OCI-LY1 (cell line): ENCODE results near the gene COPS3.

Experiments used
- H2AFZ ChIP-seq: fragments of 200-600 bp; sonication (generic), shearing (Covaris generic); 2 replicates; pipeline ENCODE4 v1.6.0; 2014; ENCODE audit warnings: antibody characterized with exemption, mild to moderate bottlenecking, low read length
- H3F3A ChIP-seq: fragments of 200-600 bp; sonication (generic), shearing (Covaris generic); 2 replicates; pipeline ENCODE4 v1.6.0; 2014; ENCODE audit warnings: mild to moderate bottlenecking, antibody characterized with exemption, low read length, moderate library complexity; ENCODE audit not compliant: insufficient read depth
- H3K27ac ChIP-seq: fragments of 200-600 bp; sonication (generic); 2 replicates; pipeline ENCODE4 v1.5.1; 2014; ENCODE audit warnings: low read length, mixed run types, mild to moderate bottlenecking, low read depth; ENCODE audit not compliant: poor library complexity, severe bottlenecking
- H3K27me3 ChIP-seq: fragments of 200-600 bp; sonication (generic); 2 replicates; pipeline ENCODE4 v1.6.0; 2014; ENCODE audit warnings: antibody characterized with exemption, mild to moderate bottlenecking, low read length, moderate library complexity; ENCODE audit not compliant: insufficient read depth
- H3K36me3 ChIP-seq: fragments of 200-600 bp; sonication (generic); 2 replicates; pipeline ENCODE4 v1.6.1; 2014; ENCODE audit warnings: mild to moderate bottlenecking, antibody characterized with exemption, low read length, moderate library complexity, mixed read lengths; ENCODE audit not compliant: insufficient read depth
- H3K4me1 ChIP-seq: fragments of 200-600 bp; sonication (generic); 2 replicates; pipeline ENCODE4 v1.5.1; 2014; ENCODE audit warnings: mild to moderate bottlenecking, low read length, moderate library complexity; ENCODE audit not compliant: insufficient read depth, severe bottlenecking
- H3K4me2 ChIP-seq: fragments of 200-600 bp; sonication (generic), shearing (Covaris generic); 2 replicates; pipeline ENCODE4 v1.6.1; 2014; ENCODE audit warnings: low read length
- H3K4me3 ChIP-seq: fragments of 200-600 bp; sonication (generic); 2 replicates; pipeline ENCODE4 v1.5.1; 2014; ENCODE audit warnings: low read length, low read depth, mild to moderate bottlenecking, mixed read lengths; ENCODE audit not compliant: poor library complexity, severe bottlenecking
- H3K79me2 ChIP-seq: fragments of 200-600 bp; shearing (Covaris generic); 2 replicates; pipeline ENCODE4 v1.6.1; 2016; ENCODE audit warnings: mixed run types, low read length, mixed read lengths; ENCODE audit not compliant: insufficient read depth
- H3K9ac ChIP-seq: fragments of 200-600 bp; sonication (generic), shearing (Covaris generic); 2 replicates; pipeline ENCODE4 v1.6.1; 2014; ENCODE audit warnings: mild to moderate bottlenecking, low read length, mixed read lengths
- H3K9me2 ChIP-seq: fragments of 200-600 bp; sonication (generic), shearing (Covaris generic); 2 replicates; pipeline ENCODE4 v1.6.1; 2014; ENCODE audit warnings: low read depth, mild to moderate bottlenecking, low read length, mixed read lengths
- H3K9me3 ChIP-seq: fragments of 200-600 bp; shearing (Covaris generic); 2 replicates; pipeline ENCODE4 v1.6.1; 2014; ENCODE audit warnings: low read length, mixed read lengths
- H4K20me1 ChIP-seq: fragments of 200-600 bp; sonication (generic), shearing (Covaris generic); 2 replicates; pipeline ENCODE4 v1.6.0; 2016; ENCODE audit warnings: mild to moderate bottlenecking, low read length; ENCODE audit not compliant: insufficient read depth
- CTCF ChIP-seq: fragments of 200-600 bp; sonication (generic), shearing (Covaris generic); IDR thresholded peaks from 2 replicates; pipeline ENCODE4 v1.5.1; 2017; ENCODE audit warnings: mild to moderate bottlenecking, antibody characterized with exemption, low read length, moderate library complexity, mixed read lengths
- EZH2 ChIP-seq: fragments of 200-600 bp; sonication (generic), shearing (Covaris generic); IDR thresholded peaks from 2 replicates; pipeline ENCODE4 v1.8.0; 2017; ENCODE audit warnings: borderline replicate concordance, mixed run types, mild to moderate bottlenecking, antibody characterized with exemption, low read length, moderate library complexity, mixed read lengths

Gene COPS3

GRCh38 chr17:17280613-17281549, at the start of gene COPS3:
Gene COPS3, minus strand, starts transcription at chr17:17281246. Its CDS starts 60 bp downstream, at chr17:17281186.
- H3F3A ChIP-seq = peaks cover 5% of the 10 kb centered on the region; the same call in 1 of the 2 replicates
- H4K20me1 ChIP-seq = no peaks in the 10 kb centered on the region; the same call in 1 of the 2 replicates
- H3K9ac ChIP-seq = peak within 1 kb of the TSS; percentile 94
- H3K27ac ChIP-seq = peak within 1 kb of the TSS; percentile 88
- 0 out of 2 replicates have a peak within 1 kb of the TSS, but pooled peaks have one; percentile 81 for H2AFZ ChIP-seq
- peaks cover 47% of the 10 kb centered on the region for H3K79me2 ChIP-seq
- H3K9me2 ChIP-seq = no peaks in the 10 kb centered on the region
- H3K36me3 ChIP-seq = peaks cover 34% of the 10 kb centered on the region
- no peaks in the 10 kb centered on the region for H3K9me3 ChIP-seq
- peak within 1 kb of the TSS; percentile 100 for H3K4me2 ChIP-seq
- H3K4me1 ChIP-seq = peaks cover 51% of the 10 kb centered on the region
- no peak for TF ChIP-seq CTCF
- H3K27me3 ChIP-seq = no peaks in the 10 kb centered on the region
- H3K4me3 ChIP-seq = peak within 1 kb of the TSS; percentile 86

GRCh38 chr17:17328251-17328650, 47.2 kb upstream of the COPS3 start:
- no peak overlapping the region for H2AFZ ChIP-seq
- no peaks in the 10 kb centered on the region for H3K9me2 ChIP-seq
- no peaks in the 10 kb centered on the region for H3K9me3 ChIP-seq
- H4K20me1 ChIP-seq = no peaks in the 10 kb centered on the region
- H3K4me2 ChIP-seq = no peak overlapping the region
- H3K27ac ChIP-seq = no peak overlapping the region
- H3K36me3 ChIP-seq = peaks cover 7% of the 10 kb centered on the region; the same call in 1 of the 2 replicates
- no peak overlapping the region for H3K9ac ChIP-seq
- no peaks in the 10 kb centered on the region for H3F3A ChIP-seq
- TF ChIP-seq CTCF (no peak), EZH2 (no peak)
- no peak overlapping the region for H3K4me3 ChIP-seq
- H3K4me1 ChIP-seq = no peaks in the 10 kb centered on the region
- H3K27me3 ChIP-seq = no peaks in the 10 kb centered on the region
- H3K79me2 ChIP-seq = no peaks in the 10 kb centered on the region

GRCh38 chr17:17326275-17326875, 45.3 kb upstream of the COPS3 start:
- H3K4me1 ChIP-seq = no peaks in the 10 kb centered on the region
- no peak overlapping the region for H3K27ac ChIP-seq
- H3K9me3 ChIP-seq = no peaks in the 10 kb centered on the region
- H3K27me3 ChIP-seq = no peaks in the 10 kb centered on the region
- no peak overlapping the region for H2AFZ ChIP-seq
- TF ChIP-seq EZH2 = no peak
- no peak for TF ChIP-seq CTCF
- H3F3A ChIP-seq = no peaks in the 10 kb centered on the region
- no peaks in the 10 kb centered on the region for H4K20me1 ChIP-seq
- H3K79me2 ChIP-seq = no peaks in the 10 kb centered on the region
- no peak overlapping the region for H3K9ac ChIP-seq
- H3K36me3 ChIP-seq = peaks cover 8% of the 10 kb centered on the region; the same call in 1 of the 2 replicates
- no peak overlapping the region for H3K4me3 ChIP-seq
- H3K4me2 ChIP-seq = no peak overlapping the region
- no peaks in the 10 kb centered on the region for H3K9me2 ChIP-seq
